ENCODE results near the gene FBXO42.

Gene FBXO42

DNA sequence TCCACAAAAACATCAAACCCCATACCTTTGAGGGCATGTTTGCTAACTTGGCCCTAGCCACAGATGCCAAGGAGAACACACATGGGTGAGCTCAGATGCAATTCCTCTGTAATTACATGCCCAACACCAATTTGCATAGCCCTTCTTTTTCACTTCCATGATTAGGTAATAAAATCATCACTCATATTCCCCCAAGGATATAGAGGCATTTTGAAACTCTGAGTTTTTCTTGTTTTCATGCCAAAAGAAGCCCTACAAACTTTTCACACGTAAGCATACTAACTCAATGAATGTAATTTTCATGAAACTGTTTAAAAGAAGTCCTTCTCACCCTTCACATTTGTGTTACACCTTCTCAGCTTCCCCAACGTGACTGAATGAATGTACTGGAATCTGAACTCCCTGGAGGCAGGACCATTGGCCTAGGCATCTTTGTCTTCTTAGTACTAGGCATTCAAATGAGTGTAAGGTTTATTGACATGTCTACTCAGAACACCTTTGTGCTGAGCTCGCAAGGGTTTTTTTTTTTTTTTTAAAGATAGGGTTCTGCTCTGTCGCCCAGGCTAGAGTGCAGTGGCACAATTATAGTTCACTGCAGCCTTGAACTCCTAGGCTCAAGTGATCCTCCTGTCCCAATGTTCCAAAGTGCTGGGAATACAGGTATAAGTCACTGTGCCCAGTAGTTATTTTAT, 31.0 kb downstream of the FBXO42 start:
- DNase-seq = no peak

DNA sequence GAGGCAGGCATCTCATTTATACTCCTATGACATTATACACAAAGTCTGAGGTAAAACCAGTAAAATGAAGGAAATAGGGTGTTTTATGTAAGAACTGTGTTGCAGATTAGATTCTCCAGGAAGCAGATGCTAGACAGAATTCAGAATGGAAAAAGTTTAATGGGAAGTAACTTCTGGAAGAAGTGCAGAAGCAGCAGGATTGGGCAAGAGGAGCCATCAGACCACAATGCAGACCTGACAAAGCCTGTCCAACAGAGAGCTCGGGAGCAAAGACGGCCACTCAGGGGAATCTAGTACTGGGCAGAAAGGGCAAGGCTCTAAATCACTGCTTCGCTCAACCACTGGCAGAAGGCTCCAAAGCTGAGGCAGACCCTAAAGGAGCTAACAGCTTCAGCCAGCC, 33.7 kb downstream of the FBXO42 start:
- DNase-seq = no peak

DNA sequence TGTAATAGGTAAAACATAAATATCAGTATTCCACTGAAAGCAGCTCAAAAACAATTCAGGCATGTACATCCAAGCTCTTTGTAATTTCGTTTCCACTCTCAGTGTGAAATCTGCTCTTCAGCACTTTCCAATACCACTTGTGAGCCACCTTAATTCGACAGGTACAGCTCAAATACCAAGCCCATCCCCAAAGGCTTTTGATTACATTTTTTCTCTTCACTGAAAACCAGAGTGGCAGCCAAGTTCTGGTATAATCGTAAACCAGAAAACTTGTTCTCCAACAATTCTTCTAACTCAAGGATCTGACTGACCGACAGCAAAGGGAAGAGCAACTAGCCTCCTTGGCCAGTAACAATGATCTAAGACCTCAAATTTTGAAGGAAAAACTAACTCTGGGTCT, 36.8 kb downstream of the FBXO42 start:
- no peak for DNase-seq

DNA sequence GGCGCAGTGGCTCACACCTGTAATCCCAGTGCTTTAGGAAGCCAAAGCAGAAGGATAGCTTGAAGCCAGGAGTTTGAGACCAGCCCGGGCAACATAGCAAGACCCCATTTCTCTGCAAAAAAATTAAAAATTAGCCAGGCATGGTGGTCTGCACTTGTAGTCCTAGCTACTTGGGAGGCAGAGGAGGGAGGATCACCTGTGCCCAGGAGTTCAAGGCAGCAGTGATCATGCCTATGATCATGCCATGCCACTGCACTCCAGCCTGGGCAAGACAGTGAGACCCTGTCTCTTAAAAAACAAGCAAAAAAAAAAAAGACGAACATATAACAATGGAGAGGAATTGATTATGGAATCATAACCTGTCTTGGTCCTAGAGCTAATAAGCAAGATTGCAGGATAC, 45.1 kb downstream of the FBXO42 start:
- no peak for DNase-seq

DNA sequence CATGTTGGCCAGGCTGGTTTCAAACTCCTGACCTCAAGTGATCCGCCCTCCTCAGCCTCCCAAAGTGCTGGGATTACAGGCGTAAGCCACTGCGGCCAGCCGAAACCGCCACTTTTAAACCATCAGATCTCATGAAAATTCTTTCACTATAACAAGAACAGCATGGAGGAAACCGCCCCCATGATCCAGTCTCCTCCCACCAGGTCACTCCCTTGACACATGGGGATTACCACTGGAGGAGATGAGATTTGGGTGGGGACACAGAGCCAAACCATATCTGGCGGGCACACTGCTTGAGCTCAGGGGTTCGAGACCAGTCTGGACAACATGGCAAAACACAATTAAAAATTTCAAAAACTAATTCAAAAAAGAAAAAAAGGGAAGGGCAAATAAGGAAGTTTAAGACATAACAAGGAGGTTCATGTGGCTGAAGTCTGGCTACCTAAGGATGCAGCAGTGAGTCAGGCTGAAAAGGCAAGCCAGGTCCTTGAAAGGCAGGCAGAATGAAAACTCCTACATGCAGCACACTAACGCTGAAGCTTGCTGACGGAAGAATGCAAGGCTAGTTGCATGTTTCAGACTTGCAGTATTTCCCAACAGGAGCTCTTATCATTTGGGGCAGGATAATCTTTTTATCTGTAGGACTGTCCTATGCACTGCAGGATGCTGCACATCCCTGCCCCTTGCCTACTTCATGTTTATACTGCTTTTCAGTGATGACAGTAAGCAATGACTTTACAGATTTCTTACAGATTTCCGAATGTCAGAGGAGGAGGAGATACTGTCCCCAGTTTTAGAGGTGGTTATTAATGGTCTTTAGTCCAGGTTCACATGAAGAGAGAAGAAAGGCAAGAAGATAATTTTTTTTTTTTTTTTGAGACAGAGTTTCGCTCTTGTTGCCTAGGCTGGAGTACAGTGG, 49.3 kb downstream of the FBXO42 start:
- DNase-seq = no peak

DNA sequence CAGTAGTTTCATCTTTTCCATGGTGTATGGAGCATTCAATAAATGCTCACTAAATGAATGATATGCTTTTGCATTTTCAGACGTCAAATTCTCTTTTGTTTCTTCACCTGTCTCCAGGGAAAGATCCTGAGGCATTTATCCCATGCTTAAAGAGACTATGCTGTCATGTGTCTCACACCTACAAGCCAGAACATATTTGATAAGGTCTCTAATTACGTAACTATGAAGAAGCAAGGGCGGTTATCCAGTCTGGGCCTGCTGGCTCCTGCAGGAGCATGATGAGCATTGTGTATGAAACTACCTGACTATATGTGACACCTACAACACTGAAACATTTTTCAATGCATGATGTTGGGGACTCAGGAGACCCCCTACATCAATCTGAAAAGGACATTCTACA, 51.8 kb downstream of the FBXO42 start:
- no peak for DNase-seq

DNA sequence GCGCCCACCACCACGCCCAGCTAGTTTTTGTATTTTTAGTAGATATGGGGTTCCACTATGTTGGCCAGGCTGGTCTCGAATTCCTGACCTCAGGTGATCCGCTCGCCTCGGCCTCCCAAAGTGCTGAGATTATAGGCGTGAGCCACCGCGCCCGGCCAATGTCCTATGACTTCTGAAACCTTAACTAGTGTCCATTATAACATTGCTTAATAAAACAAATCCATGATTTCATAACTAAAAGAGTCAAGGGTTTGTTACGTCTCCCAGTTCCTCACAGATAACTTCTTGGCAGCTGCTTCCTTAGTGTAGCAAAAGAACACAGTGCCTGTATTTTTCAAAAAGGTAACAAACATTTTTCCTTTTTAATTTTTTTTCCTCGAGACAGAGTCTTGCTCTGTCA, 53.6 kb downstream of the FBXO42 start:
- DNase-seq = no peak

DNA sequence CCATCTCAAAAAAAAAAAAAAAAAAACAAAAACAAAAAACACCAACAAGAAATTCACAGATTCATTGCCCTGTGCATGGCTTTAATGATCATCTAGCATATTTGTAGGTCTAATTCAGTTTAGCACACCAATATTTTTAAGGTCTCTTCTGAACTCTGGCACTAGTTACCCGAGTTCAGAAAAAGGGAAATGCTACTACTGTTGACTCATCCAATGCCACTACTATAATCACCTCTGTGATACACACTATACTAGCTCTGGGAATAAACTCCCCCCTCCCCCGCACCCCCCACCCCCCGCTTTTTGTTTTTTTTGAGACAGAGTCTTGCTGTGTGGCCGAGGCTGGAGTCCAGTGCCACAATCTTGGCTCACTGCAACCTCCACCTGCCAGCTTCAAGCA, 55.6 kb downstream of the FBXO42 start:
- no peak for DNase-seq

DNA sequence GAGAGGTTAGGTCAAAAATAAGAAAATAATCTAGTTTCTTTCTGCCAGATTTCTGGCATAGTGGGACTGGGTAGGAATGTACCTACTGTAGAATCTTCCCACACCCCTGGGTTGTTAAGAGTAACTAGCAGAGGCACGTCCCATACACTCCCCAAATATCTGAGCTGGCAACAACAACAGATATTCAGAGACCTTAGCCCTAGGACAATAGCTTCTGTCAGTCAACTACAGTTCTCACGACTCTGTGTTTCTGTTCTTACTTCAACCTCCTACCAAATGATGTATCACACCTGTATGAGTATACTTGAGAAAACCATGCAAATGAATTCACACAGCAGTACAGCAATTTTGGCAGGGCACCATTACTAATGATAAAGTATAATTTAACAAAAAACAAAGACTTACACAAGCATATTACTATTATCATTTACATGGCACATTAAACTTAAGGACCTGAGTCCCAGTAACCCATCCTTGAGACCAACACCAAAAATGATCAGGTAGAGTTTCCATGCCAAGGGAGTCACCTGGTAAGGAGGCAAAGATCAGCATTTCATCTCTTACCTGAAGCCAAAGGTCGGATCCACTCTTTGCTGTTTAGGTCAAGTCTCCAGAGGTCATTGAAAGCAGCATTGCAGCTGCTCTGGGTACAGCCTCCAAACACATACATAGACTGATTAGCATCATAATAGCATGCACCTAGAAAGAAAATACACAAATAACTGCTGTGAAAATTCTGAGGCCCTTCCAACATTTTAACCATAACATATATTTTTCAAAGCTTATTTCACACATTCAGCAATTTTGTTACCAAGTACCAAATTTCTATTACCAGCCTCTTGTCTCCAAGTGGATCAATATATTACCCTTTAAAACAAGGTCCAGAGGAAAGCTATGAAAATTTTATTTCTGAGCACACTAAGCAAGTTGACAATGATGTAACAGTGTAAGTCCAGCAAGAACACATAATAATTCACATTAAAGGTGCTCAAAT, 57.8 kb downstream of the FBXO42 start:
- DNase-seq = no peak

DNA sequence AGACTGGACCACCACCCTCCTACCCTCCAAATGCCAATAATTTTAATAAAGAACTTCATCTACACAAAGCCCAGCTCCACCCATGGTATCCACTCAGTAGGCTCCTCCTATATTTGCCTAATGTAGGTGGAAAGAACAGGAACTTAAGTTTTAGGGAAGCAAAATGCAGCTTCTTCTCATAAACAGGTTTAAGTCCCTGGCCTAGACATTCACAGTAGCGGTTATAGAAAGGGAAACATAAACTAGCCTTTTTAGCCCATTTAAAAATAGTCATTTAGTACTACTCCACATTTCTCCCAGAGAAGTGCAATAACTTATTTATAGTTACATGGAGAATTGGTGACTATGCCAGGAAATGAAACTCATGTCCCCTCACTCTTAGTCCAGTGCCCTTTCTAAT, 58.7 kb downstream of the FBXO42 start:
- DNase-seq = no peak

DNA sequence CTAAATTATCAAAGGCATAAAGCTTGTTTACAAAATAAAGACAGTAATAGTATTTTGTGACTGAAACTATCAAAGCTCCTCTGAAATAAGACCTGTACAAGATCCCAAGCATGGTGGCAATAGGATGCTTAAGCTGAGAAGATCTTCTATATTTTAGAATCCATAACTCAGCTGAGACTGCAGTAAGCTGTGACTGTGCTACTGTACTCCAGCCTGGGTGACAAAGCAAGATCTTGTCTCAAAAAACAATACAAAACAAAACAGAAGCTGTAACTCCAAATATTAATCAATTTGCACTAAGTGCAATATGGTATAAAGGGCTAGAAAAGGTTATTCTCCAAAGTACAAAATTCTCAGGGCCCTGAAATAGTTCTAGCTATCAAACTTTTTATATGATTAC, 59.5 kb downstream of the FBXO42 start:
- DNase-seq = no peak

DNA sequence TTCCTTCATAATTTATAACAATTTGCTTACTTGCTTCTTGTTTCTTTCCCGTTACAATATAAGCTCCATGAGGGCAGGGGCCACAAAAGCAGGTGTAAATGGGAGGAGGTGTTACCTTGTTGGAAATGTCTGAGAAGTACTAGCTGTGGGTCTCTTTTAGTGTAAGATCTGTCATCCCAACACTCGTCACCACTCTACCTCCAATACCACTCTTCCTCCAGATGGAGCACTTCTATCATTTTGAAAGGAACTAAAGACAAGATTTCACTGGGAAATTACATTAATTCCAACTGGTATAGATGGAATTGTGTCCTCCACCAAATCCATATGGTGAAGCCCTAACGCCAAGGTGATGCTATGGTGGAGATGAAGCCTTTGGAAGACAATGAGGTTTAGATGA, 62.3 kb downstream of the FBXO42 start:
- DNase-seq = no peak

DNA sequence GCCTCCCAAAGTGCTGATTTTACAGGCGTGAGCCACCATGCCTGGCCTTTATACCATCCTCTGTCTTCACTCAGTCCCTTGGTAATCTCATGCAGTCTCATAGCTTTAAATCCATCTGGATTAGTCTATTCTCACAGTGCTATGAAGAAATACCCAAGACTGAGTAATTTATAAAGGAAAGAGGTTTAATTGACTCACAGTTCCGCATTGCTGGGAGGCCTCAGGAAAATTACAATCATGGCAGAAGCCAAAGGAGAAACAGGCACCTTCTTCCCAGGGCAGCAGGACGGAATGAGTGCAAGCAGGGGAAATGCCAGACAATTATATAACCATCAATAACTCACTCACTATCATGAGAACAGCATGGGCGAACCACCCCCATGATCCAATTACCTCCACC, 66.2 kb downstream of the FBXO42 start:
- DNase-seq = no peak

DNA sequence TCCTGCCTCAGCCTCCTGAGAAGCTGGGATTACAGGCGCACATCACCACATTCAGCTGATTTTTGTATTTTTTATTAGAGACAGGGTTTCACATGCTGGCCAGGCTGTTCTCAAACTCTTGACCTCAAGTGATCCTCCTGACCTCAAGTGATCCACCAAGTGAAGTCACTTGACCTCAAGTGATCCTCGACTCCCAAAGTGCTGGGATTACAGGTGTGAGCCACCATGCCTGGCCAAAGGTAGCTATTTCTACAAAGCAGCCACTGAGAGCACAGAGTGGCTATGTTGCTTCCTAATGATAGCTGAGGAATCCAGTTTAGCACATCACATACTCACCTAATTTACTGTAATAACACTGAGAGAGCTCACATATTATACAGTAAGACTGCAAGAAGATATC, 70.5 kb downstream of the FBXO42 start:
- DNase-seq = no peak

DNA sequence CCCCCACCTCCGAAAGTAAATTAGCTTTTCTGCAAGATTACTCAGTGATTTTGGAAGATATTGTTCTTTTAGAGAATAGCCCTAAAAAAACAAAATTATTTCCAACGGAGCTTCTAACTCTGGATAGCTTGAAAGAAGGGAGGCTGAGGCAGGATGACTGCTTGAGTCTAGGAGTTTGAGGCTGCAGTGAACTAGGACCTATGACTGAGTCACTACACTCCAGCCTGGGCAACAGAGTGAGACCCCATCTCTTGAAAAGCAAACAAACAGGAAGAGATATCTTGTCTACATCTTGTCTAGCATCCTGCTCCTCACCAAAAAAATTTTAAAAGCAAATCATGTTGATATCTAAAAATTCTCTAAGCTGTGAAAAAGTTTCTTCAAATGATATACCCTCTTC, 73.1 kb downstream of the FBXO42 start:
- DNase-seq = no peak

DNA sequence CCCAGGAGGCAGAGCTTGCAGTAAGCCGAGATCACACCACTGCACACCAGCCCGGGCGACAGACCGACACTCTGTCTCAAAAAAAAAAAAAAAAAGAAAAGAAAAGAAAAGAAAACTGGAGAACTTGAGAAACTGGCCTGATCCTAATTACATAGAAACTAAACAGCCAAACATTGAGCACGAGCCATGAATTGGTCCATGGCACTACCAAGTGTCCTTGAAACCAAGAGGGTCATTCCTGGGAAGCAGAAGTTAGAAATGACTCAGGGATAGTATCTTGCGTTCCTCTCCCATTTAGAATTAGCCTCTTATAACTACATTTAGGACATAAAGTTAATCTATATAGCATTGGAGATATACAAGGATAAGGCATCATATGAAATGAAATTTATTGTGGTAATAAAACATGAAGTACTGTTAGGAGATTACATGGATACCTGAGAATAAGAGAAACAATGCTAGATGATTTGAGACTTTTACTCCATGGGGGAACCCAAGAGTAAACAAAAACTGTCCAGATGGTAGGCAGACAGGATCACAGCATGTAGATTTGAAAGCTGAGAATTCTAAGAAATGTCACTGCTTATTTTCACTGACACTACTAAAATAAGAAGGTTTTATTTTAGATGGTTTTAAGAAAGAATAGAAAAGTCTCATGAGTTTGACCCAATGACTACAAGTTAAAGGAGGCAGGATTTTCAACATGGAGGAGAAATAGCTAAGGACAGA, 75.8 kb downstream of the FBXO42 start:
- no peak for DNase-seq

DNA sequence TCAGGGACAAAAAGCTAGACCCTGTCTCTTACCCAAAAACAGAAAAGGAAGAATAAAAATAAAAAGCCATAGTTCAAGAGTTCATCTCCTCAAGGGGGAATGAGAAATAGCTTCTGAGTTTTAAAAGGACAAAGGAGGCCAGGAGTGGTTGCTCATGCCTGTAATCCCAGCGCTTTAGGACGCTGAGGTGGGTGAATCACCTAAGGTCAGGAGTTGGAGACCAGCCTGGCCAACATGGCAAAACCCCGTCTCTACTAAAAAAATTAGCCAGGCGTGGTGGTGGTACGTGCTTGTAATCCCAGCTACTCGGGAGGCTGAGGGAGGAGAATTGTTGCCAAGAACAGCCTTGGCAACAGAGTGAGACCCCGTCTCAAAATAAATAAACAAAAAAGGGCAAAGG, 76.7 kb downstream of the FBXO42 start:
- DNase-seq = no peak

DNA sequence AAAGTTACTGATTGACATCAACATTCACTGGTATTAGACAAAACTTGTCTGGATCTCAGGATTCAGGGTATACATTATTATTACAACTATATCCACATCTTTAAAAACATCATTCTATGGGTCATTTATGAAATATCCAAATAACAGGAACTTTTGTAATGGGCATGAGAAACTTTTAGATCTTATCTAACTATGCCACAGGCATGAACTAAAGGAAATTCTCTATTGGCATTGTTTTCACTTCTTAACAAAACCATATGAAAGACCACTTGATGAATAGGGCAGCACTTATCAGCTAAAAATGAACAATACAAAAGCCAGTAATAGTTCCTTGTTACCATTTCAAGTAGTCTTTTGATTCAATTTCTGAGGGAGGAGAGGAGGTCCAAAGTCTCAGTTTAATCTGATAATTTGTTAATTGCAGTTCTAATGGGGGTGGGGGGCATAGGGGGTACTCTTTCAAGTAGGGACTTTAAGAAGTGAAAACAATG, 84.5 kb downstream of the FBXO42 start:
- no peak for DNase-seq

DNA sequence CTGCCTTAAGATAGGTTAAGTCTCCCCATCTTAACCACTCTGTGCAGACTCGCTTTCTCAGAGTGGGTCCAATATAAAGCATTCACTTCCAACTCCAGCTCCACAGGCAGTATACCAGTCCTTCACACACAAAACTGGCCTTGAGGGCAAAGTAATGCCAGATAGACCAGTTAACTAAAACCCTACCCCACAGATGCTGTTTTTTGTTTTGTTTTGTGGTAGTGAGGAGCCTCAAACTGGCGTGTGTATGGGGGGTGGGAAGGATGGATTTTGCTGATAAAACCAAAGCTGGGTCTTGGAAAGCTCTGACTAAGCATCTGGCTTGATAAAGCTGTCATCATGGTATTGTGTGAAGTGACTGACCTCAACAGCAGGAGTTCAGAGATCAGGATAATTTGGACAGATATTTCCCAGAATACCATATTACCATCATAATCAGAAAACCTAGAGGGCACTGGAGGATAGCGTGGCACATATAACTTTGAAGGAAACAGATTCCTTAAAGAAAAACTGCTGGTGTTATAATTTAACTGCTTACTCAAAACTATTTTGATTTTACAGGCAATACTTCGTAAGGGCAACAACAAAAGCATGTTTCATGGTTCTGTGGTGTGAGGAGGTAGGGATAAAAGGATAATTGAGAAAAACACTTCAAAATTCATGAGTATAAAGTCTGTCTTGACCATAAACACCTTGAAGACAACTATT, 85.7 kb downstream of the FBXO42 start:
- no peak for DNase-seq

DNA sequence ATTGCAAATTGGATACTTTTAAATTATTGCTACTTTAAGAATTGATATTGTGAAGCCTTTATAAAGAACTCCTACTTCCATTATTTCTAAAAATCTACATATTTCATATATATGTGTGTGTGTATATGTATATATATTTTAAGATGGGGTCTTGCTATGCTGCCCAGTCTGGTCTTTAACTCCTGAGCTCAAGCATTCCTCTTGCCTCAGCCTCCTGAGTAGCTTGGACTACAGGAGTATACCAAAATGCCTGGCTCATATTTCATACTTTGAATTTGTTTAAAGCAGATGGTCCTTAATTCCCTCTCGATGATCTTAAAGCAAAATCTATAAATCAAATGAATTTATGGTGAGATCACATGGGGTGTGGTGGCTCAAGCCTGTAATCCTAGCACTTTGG, 90.2 kb downstream of the FBXO42 start:
- no peak for DNase-seq

DNA sequence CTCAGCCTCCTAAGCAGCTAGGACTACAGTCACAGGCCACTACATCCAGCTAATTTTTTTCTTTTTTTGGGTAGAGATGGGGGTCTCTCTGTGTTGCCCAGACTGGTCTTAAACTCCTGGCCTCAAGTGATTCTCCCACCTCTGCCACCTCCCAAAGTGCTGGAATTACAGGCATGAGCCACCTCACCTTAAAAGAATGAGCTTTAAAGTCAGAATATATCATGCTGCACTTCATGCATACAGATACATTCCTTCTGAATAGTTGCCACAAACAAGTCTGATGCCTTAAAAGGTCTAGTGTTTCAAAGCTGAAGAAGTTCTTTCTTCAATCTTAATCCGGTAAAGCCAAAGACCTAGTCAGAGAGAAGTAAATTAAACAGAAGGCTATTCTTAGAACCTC, 91.5 kb downstream of the FBXO42 start:
- DNase-seq = no peak

Measured in activated CD8-positive, alpha-beta memory T cell treated with anti-CD3 and anti-CD28 coated beads for 24 hours (primary cell).